H1 (cell line): Measurements from ENCODE around the gene DCX. TPM values are rescaled to one million over a fixed set of nuclear protein-coding genes. Genes with fewer than 3 reads are reported as not detected.

Experiments
- CBX8 ChIP-seq: fragments of 300-800, 300-1000 bp; sonication (generic); IDR thresholded peaks from 2 replicates; pipeline ENCODE4 v1.7.1; 2016; ENCODE audit warnings: low read depth, low read length, borderline replicate concordance
- CEBPB ChIP-seq: IDR thresholded peaks from 2 replicates; pipeline ENCODE4 v1.6.1; 2012; ENCODE audit warnings: low read depth, low read length
- EP300 ChIP-seq, 2 experiments: IDR thresholded peaks; 1 replicate in 1 of 2; 2 replicates in 1 of 2; pipeline ENCODE4 v1.6.1; 2011 to 2012; ENCODE audit warnings: low read depth in 2 of 2, low read length in 2 of 2, mild to moderate bottlenecking in 2 of 2, borderline replicate concordance in 1 of 2, inconsistent platforms in 1 of 2, moderate library complexity in 1 of 2
- HDAC6 ChIP-seq: IDR thresholded peaks from one replicate; pipeline ENCODE4 v1.7.1; 2012; ENCODE audit warnings: low read depth, mild to moderate bottlenecking, inconsistent platforms, low read length, moderate library complexity
- RXRA ChIP-seq: IDR thresholded peaks from 2 replicates; pipeline ENCODE4 v1.6.1; 2011; ENCODE audit warnings: low read depth, mild to moderate bottlenecking, low read length, moderate library complexity; ENCODE audit not compliant: insufficient read depth
- SIN3A ChIP-seq, 2 experiments: IDR thresholded peaks in 1 of 2; conservative IDR thresholded peaks in 1 of 2; 2 replicates each; pipeline ENCODE4 v1.6.1; 2011 to 2012; ENCODE audit warnings: low read length in 2 of 2, improper control_type of control experiment in 1 of 2, low read depth in 1 of 2, mild to moderate bottlenecking in 1 of 2
- SP4 ChIP-seq: IDR thresholded peaks from 2 replicates; pipeline ENCODE4 v1.6.1; 2012; ENCODE audit warnings: low read length, inconsistent platforms
- SUZ12 ChIP-seq: fragments of 200-600 bp; sonication (generic); IDR thresholded peaks from 2 replicates; pipeline ENCODE4 v1.6.1; 2012; ENCODE audit warnings: mild to moderate bottlenecking, inconsistent platforms, low read length, moderate library complexity, mixed read lengths
- TBP ChIP-seq: IDR thresholded peaks from 2 replicates; pipeline ENCODE4 v1.6.1; 2011; ENCODE audit warnings: low read depth, low read length, improper control_type of control experiment
- ZNF274 ChIP-seq: IDR thresholded peaks from 2 replicates; pipeline ENCODE4 v1.7.0; 2012; ENCODE audit warnings: low read length, borderline replicate concordance; ENCODE audit errors: extremely low read depth
- polyA plus RNA-seq, 7 experiments: library from polyadenylated mRNA; depleted of rRNA in 3 of 7; stranded (reverse) in 5 of 7; unstranded in 2 of 7; fragments of >200 nt in 5 of 7; fragments of 200-250 nt in 2 of 7; gene quantifications; 1 replicate in 5 of 7; 2 replicates in 1 of 7; 4 replicates in 1 of 7; pipeline versions ENCODE4 v1.2.1 to v1.2.3, GENCODE V29; 2011 to 2013; ENCODE audit warnings: missing spikeins in 2 of 7, mixed read lengths in 2 of 7
- total RNA-seq: library from RNA; stranded (reverse); fragmentation: NEBNext Ultra II Directional; extraction: Animal tissue kit (Norgen Biotek cat#: 25700); gene quantifications from 2 replicates; pipeline ENCODE4 v1.2.1, GENCODE V29; 2021
- TF ChIP-seq, protein P1 (sequence below): fragments of 300-600 bp; sonication (generic); IDR thresholded peaks from 2 replicates; pipeline ENCODE4 v1.7.1; 2012; ENCODE audit warnings: low read length, moderate library complexity, mild to moderate bottlenecking, inconsistent platforms; ENCODE audit not compliant: insufficient replicate concordance
- TF ChIP-seq, protein P2 (sequence below): IDR thresholded peaks from 2 replicates; pipeline ENCODE4 v1.6.1; 2012; ENCODE audit warnings: inconsistent platforms

DCX gene
- total and polyA plus RNA-seq, 2 of the 8 experiments (the other 6 are each of a cell fraction or from before 2014, with no cell fraction given) = 1.3 to 3.3 TPM

DNA sequence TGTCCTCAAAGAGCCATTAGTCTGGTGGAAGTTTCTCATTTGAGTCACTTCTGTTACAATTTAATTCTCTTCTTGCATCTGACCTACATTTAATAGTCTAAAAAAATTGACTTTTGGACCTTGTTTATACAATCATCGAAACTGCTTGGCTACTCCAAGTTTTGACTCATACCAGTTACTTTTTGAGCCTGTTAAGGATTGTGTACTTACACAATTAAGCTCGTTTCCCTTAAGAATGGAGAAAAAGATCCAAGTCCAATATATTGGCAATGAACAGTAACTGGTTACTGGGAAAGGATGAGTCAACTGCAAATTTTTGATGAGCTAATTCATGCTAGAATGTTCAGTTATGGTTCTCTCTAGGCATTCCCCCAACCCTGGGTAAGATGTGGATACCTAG is 58.2 kb downstream of the DCX start (continued):
- TF ChIP-seq, protein P1, sequence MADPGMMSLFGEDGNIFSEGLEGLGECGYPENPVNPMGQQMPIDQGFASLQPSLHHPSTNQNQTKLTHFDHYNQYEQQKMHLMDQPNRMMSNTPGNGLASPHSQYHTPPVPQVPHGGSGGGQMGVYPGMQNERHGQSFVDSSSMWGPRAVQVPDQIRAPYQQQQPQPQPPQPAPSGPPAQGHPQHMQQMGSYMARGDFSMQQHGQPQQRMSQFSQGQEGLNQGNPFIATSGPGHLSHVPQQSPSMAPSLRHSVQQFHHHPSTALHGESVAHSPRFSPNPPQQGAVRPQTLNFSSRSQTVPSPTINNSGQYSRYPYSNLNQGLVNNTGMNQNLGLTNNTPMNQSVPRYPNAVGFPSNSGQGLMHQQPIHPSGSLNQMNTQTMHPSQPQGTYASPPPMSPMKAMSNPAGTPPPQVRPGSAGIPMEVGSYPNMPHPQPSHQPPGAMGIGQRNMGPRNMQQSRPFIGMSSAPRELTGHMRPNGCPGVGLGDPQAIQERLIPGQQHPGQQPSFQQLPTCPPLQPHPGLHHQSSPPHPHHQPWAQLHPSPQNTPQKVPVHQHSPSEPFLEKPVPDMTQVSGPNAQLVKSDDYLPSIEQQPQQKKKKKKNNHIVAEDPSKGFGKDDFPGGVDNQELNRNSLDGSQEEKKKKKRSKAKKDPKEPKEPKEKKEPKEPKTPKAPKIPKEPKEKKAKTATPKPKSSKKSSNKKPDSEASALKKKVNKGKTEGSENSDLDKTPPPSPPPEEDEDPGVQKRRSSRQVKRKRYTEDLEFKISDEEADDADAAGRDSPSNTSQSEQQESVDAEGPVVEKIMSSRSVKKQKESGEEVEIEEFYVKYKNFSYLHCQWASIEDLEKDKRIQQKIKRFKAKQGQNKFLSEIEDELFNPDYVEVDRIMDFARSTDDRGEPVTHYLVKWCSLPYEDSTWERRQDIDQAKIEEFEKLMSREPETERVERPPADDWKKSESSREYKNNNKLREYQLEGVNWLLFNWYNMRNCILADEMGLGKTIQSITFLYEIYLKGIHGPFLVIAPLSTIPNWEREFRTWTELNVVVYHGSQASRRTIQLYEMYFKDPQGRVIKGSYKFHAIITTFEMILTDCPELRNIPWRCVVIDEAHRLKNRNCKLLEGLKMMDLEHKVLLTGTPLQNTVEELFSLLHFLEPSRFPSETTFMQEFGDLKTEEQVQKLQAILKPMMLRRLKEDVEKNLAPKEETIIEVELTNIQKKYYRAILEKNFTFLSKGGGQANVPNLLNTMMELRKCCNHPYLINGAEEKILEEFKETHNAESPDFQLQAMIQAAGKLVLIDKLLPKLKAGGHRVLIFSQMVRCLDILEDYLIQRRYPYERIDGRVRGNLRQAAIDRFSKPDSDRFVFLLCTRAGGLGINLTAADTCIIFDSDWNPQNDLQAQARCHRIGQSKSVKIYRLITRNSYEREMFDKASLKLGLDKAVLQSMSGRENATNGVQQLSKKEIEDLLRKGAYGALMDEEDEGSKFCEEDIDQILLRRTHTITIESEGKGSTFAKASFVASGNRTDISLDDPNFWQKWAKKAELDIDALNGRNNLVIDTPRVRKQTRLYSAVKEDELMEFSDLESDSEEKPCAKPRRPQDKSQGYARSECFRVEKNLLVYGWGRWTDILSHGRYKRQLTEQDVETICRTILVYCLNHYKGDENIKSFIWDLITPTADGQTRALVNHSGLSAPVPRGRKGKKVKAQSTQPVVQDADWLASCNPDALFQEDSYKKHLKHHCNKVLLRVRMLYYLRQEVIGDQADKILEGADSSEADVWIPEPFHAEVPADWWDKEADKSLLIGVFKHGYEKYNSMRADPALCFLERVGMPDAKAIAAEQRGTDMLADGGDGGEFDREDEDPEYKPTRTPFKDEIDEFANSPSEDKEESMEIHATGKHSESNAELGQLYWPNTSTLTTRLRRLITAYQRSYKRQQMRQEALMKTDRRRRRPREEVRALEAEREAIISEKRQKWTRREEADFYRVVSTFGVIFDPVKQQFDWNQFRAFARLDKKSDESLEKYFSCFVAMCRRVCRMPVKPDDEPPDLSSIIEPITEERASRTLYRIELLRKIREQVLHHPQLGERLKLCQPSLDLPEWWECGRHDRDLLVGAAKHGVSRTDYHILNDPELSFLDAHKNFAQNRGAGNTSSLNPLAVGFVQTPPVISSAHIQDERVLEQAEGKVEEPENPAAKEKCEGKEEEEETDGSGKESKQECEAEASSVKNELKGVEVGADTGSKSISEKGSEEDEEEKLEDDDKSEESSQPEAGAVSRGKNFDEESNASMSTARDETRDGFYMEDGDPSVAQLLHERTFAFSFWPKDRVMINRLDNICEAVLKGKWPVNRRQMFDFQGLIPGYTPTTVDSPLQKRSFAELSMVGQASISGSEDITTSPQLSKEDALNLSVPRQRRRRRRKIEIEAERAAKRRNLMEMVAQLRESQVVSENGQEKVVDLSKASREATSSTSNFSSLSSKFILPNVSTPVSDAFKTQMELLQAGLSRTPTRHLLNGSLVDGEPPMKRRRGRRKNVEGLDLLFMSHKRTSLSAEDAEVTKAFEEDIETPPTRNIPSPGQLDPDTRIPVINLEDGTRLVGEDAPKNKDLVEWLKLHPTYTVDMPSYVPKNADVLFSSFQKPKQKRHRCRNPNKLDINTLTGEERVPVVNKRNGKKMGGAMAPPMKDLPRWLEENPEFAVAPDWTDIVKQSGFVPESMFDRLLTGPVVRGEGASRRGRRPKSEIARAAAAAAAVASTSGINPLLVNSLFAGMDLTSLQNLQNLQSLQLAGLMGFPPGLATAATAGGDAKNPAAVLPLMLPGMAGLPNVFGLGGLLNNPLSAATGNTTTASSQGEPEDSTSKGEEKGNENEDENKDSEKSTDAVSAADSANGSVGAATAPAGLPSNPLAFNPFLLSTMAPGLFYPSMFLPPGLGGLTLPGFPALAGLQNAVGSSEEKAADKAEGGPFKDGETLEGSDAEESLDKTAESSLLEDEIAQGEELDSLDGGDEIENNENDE = no peak
- TF ChIP-seq, protein P2, sequence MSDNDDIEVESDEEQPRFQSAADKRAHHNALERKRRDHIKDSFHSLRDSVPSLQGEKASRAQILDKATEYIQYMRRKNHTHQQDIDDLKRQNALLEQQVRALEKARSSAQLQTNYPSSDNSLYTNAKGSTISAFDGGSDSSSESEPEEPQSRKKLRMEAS = no peak
- TF ChIP-seq CBX8 = no peak
- no peak for TF ChIP-seq SP4
- no peak for TF ChIP-seq CEBPB
- no peak for TF ChIP-seq SIN3A (conservative IDR thresholded peaks at IDR 0.05 in 1 of 2, IDR thresholded peaks at IDR 0.05 in 1 of 2; ENCODE audit: low read depth in 1 of 2, low read length in 2 of 2)
- no peak for TF ChIP-seq EP300 (IDR thresholded peaks at IDR 0.05; ENCODE audit: borderline replicate concordance in 1 of 2, low read depth in 2 of 2, low read length in 2 of 2)
- TF ChIP-seq TBP = no peak
- no peak for TF ChIP-seq SUZ12
- no peak for TF ChIP-seq RXRA
- TF ChIP-seq ZNF274 = no peak
- TF ChIP-seq HDAC6 = no peak
